GM18868 (cell line): ENCODE data around the gene CERT1.
"Not testable (repeated sequence)": the region's sequence is repeated elsewhere in the genome, so short reads cannot be mapped to it uniquely, and the experiment has no call there.

Experiments
- ATAC-seq: cut with Tn5 transposase; IDR thresholded peaks from one replicate; pipeline ENCODE4 v1.9.1; 2021; ENCODE audit warnings: mild to moderate bottlenecking, moderate library complexity; ENCODE audit not compliant: unreplicated experiment

Gene CERT1

GRCh38 chr5:75358117-75358516 is 153.3 kb downstream of the CERT1 start:
- no peak for ATAC-seq

DNA sequence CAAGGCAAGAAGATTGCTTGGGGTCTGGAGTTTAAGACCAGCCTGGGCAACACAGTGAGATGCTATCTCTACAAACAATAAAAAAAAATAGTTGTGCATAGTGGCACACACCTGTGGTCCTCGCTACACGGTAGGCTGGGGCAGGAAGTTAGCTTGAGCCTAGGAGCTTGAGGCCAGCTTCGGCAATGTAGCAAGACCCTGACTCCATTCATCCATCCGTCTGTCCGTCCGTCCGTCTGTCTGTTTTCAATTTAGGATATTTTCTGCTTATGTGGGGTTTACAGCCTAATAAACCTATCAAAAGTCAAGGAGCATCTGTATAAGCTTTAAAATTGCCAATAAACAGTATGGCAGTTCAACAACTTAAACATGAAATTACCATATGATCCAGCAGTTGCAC is 154.7 kb downstream of the CERT1 start:
- ATAC-seq: no peak

DNA sequence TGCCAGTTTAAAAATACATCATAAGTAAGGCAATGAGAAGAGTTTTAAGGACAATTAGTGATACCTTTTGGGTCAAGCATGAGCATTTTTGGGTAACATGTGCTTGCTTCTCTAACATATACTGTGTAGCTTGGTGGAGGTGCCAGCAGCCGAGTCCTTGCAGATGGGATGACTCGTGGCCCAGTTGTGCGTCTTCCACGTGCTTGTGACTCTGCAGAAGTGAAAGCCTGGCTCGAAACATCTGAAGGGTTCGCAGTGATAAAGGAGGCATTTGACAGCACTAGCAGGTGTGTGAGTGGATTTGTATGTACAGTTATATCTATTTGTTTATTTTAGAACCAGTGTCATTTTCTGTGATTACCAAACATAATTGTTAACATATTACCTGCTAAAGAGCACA is 156.2 kb downstream of the CERT1 start:
- ATAC-seq: no peak

- ATAC-seq: no peak
Observed at GRCh38 chr5:75351139-75351926, 160.1 kb downstream of the CERT1 start.

DNA sequence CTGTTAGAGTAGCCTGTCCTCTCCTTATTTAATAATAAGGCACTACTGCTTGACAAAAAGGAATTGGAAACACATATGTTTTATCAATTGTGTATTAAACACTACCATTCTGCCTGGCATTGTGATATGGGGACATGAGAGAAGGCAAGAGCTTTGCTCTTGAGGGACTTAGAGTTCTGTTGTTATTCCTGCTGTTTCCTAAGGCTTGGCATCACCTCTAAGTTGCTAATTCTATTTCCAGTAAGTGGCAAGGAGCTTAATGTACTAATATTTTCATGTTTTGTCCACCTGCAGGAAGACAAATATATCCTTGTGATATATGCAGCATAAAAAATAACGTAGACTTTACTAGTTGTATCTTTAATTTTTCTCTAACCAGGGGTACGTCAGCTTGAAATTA is 161.8 kb downstream of the CERT1 start:
- no peak for ATAC-seq

DNA sequence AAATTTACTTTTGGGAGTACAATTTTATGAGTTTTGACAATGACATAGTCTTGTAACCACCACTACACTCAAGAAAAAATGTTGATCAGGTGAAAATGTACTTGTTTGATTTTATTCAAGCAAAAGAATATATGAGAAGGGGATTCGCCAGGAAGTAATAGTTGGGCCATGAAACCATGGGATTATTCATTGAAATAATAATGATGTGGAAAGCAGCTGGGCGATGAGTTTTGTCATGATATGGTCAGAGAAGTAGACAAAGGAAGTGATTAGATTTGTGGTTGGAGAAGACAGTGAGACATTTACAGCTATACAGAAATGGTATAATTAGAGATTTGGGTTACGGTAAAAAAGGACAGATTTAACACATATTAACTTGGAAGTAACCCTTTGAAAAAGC is 163.2 kb downstream of the CERT1 start:
- no peak for ATAC-seq

DNA sequence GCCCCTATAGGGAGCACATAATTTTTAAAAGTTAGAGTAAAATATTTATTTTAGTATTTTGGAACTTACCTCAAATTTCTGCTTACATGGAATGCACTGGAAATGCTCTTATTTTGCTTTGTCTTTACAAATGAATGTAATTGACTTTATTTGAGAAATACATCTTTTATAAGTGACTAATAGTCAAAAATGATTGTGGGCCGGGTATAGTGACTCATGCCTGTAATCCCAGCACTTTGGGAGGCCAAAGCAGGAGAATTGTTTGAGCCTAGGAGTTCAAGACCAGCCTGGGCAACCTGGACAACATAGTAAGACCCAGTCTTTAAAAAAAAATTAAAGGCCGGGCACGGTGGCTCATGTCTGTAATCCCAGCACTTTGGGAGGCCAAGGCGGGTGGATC is 168.6 kb downstream of the CERT1 start:
- ATAC-seq: no peak

- no peak for ATAC-seq
Observed at GRCh38 chr5:75341934-75342333, 169.5 kb downstream of the CERT1 start.

- ATAC-seq: no peak
Observed at GRCh38 chr5:75340714-75341478, 170.5 kb downstream of the CERT1 start.

GRCh38 chr5:75338408-75338807 is 173.0 kb downstream of the CERT1 start:
- ATAC-seq: no peak

- ATAC-seq: no peak
Observed at GRCh38 chr5:75337366-75338021, 173.9 kb downstream of the CERT1 start.

GRCh38 chr5:75336615-75337336 is 174.7 kb downstream of the CERT1 start, which contains the start of gene HMGCR:
Gene HMGCR, plus strand, starts transcription at chr5:75337220. Its CDS starts 5,386 bp downstream, at chr5:75342606.
- ATAC-seq: peak; percentile 98

DNA sequence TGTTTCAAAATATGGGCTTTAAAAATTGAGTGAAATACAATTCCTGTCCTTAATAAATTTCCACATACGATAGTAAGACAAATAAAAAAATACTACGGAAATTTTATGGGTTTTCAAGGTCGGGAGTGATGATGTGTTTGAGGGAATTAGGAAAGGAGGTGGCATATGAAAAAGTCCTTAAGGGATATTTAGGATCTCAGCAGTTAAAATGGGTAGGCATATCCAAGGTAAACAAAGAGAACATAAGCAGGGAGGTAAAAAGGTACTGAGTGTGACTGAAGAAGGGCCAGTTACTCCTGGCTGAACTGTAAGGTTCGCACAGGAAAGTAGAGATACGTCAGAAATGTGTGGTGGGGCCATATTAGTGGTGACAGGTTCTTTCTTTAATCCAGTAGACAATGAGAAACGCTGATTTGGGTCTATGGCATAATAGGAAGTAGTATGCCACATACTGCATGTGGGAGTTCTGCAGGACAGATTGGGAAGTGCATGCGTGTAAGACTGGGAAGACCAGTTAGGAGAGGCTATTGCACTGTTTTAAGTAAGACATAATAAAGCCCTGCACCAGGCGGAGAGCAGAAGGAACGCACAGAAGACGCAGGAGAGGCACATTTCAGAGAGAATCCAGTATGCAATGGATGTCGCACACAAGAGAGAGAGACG is 175.3 kb downstream of the CERT1 start:
- no peak for ATAC-seq

- no peak for ATAC-seq
Observed at GRCh38 chr5:75335486-75335885, 175.9 kb downstream of the CERT1 start.

DNA sequence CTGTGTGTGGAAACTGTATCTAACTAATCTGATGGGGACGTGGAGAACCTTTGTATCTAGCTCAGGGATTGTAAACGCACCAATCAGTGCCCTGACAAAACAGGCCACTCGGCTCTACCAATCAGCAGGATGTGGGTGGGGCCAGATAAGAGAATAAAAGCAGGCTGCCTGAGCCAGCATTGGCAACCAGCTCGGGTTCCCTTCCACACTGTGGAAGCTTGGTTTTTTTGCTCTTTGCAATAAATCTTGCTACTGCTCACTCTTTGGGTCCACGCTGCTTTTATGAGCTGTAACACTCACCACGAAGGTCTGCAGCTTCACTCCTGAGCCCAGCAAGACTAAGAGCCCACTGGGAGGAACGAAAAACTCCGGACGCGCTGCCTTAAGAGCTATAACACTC is 177.0 kb downstream of the CERT1 start:
- not testable (repeated sequence) for ATAC-seq

- not testable (repeated sequence) for ATAC-seq
Observed at GRCh38 chr5:75333759-75334158, 177.7 kb downstream of the CERT1 start.

GRCh38 chr5:75331095-75332090 is 180.0 kb downstream of the CERT1 start:
- no peak for ATAC-seq

DNA sequence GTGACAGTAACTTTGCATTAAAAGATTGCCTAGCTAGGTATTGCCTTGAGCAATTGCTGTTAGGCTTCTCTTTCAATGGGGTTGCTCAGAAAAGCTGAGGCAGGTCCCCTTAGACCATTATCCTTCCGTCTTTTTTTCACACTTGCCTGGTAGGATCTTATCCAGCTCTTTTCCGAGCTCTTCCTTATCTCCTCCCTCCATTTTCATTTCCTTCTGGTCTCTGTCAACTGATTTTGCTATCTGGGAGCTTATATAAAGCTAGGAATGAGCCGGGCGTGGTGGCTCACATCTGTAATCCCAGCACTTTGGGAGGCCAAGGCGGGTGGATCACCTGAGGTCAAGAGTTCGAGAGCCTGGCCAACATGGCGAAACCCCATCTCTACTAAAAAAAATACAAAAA is 181.0 kb downstream of the CERT1 start:
- no peak for ATAC-seq
